GM10266 (cell line): ENCODE data around the gene POFUT1.

ENCODE experiments used
- DNase-seq: peaks from one replicate; pipeline ENCODE4 v3.0.0; 2012; ENCODE audit errors: extremely low spot score
- TF ChIP-seq, protein P1 (sequence below): IDR thresholded peaks from 2 replicates; pipeline ENCODE4 v1.5.1; 2012; ENCODE audit warnings: mild to moderate bottlenecking, low read depth; ENCODE audit not compliant: control insufficient read depth, insufficient read depth; ENCODE audit errors: missing control alignments

POFUT1 gene

DNA sequence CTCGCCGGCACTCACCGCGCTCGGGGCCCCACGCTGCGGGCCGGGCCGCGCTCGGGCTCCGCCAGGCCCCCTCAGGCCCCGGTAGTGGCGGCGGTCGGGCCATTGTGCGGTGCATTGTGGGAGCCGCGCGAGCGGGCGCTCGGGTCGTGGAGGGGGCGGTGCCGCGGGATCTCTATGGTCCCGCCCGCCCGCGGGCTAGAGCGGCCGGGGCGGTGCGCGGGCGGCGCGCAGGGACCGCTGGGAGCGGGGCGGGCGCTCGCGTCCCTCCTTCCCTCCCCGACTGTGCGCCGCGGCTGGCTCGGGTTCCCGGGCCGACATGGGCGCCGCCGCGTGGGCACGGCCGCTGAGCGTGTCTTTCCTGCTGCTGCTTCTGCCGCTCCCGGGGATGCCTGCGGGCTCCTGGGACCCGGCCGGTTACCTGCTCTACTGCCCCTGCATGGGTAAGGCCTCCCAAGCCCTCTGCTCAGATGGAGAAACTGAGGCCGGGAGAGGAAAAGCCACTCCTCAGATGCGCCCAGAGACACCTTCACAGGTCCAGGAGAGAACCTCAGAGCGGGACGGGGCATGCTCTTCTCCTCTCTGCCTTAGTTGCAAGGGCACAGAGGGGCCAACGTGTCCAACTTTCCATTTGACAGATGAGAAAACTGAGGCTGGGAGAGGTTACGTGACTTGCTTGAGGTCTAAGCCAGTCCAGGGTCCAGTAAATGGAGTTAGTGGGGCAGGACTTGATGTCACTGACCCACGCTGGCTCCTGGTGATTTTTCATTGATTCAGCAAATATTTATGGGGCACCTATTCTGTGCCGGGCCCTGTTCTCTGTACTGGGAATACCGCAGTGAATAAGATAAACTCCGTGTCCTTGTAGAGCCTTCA is at the start of gene POFUT1, which contains the start of gene PLAGL2:
Gene POFUT1, plus strand, starts transcription at position 255 of the 873 bp plus-strand sequence. Its CDS starts 62 bp downstream, at position 317.
Gene PLAGL2, minus strand, starts transcription at position 118 of the 873 bp plus-strand sequence. CDS start 5,565 bp downstream, outside the sequence.
- peak; percentile 99 for DNase-seq
- TF ChIP-seq, protein P1, sequence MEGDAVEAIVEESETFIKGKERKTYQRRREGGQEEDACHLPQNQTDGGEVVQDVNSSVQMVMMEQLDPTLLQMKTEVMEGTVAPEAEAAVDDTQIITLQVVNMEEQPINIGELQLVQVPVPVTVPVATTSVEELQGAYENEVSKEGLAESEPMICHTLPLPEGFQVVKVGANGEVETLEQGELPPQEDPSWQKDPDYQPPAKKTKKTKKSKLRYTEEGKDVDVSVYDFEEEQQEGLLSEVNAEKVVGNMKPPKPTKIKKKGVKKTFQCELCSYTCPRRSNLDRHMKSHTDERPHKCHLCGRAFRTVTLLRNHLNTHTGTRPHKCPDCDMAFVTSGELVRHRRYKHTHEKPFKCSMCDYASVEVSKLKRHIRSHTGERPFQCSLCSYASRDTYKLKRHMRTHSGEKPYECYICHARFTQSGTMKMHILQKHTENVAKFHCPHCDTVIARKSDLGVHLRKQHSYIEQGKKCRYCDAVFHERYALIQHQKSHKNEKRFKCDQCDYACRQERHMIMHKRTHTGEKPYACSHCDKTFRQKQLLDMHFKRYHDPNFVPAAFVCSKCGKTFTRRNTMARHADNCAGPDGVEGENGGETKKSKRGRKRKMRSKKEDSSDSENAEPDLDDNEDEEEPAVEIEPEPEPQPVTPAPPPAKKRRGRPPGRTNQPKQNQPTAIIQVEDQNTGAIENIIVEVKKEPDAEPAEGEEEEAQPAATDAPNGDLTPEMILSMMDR: peak; percentile 27

DNA sequence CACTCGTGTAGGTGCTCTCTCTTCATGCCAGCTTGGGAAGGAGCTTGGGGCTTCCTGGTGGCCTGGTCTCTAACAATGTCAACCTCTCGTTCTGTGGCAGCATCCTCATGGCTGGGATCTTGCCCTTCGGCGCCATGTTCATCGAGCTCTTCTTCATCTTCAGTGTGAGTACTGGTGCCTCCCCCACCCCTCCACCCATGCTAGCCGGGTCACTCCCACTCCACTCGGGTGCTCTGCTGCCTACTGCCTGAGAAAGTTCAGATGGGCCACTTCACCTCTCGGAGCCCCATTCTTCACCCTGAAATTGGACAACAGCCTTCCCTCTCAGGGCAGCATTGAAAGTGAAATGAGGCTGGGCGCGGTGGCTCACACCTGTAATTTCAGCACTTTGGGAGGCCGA is 49.3 kb upstream of the POFUT1 start:
- TF ChIP-seq, protein P1: no peak
- DNase-seq: no peak

DNA sequence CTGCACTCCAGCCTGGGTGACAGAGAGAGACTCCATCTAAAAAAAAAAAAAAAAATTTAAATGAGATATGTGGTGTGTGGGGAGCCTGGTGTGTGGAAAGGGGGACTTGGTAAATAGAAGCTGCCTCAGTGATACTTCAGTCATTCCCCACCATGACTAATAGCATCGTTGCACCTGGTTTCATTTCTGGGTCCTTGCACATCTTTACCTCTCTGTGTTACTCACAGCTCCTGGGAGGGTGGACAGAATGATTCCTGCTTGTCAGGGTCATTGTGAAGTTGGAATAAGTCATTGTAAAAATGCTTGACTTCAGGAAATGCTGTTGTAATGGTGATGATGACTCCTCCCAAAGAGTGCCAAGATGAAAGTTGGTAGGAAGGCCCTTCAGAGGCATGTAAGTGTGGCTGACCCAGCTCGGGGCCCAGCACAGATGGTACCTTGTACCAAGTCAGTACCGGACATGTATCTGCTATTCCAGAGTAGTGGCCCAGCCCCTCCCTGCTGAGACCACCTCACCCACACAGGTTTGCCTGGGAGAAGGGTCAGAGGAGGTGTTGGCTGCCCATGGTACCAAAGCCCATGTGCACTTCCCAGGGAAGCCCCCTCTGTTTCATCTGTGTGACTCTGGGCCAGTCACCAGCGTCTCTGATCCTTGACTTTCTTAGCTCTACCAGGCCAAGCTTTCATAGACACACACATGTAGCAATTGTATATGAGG is 48.6 kb upstream of the POFUT1 start:
- TF ChIP-seq, protein P1: no peak
- DNase-seq: no peak

DNA sequence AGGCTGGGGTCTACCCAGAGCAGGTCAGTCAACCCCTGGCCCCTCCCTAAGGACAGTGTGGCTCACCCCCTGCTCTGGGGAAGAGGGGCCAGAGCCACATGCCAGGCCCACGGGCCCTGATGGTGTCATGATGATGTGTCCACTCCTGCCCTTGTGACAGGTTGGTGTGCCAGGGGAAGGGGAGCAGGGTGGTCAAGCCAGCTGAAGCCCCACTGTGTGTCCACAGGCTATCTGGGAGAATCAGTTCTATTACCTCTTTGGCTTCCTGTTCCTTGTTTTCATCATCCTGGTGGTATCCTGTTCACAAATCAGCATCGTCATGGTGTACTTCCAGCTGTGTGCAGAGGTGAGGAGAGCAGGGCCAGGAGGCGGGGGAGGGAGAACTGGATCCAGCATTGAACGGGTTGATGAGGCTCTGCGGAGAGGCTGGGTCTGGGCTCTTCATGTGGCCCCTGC is 47.9 kb upstream of the POFUT1 start:
- TF ChIP-seq, protein P1: no peak
- DNase-seq: no peak

DNA sequence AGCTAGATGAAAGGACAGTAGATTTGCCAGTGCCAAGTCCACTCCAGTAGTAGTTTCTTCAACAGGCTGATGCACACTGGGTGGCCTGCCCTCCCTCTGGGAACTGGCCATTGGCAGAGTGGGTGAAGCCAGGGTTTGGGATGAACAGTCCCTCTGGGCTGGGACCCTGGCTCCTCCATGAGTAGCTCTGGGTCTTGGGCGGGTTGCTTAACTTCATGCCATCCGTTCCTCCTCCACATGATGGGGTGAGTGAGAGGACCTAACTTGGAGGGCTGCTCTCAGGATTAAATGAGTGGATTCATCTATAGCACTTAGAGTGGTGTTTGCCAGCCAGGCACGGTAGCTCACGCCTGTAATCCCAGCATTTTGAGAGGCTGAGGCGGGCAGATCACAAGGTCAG is 47.3 kb upstream of the POFUT1 start:
- TF ChIP-seq, protein P1: no peak
- DNase-seq: no peak

DNA sequence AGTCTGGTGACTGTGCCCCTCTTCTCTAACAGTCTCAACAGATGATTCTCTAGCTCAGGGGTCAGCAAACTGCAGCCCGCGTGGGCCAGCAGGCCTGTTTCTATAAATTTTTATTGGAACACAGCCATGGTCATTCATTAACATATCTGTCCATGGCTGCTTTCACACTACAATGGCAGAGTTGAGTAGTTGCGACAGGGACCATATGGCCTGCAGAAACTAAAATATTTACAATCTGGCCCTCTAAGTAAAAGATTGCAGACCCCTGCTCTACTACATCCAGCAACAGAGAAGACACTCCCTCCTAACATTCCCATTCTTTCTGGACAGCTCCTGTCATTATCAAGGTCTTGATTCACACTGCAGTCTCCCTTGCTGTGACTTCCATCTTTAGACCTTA is 45.3 kb upstream of the POFUT1 start:
- DNase-seq: no peak
- TF ChIP-seq, protein P1: no peak

DNA sequence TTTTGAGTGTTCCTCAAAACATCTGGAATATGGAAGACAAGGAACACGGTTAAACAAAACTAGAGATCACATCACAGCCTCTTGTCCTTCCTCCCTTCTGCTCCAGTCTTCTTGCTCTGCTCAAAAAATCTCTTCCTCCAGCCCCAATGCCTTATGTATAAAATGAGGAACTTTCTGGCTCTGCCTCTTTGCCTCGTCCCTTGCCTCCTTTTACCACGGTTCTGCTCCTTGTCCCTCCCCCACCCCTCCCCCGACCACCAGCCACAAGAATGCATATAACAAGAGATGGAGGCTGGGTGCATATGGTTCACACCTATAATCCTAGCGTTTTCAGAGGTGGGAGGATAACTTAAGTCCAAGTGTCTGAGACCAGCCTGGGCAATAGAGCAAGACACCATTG is 43.7 kb upstream of the POFUT1 start:
- DNase-seq: no peak
- TF ChIP-seq, protein P1: no peak
